SH-SY5Y (cell line): Measurements from ENCODE around the gene MOSPD2.

Experiments used
- GATA2 ChIP-seq: IDR thresholded peaks from 2 replicates; pipeline ENCODE4 v1.6.1; 2011; ENCODE audit warnings: mild to moderate bottlenecking, low read depth, low read length
- GATA3 ChIP-seq: IDR thresholded peaks from 2 replicates; pipeline ENCODE4 v1.6.1; 2011; ENCODE audit warnings: low read depth, mild to moderate bottlenecking, low read length, moderate library complexity

GRCh38 chrX:14864631-14865030 lies 8.6 kb upstream of the MOSPD2 start:
- TF ChIP-seq GATA2: no peak
- TF ChIP-seq GATA3: no peak
